HepG2 (cell line): ENCODE data around the gene MYO5A. TPM values are rescaled to one million over a fixed set of nuclear protein-coding genes. Genes with fewer than 3 reads are reported as not detected.
A peak's percentile ranks its signal among the peaks of the same experiment; 100 is the strongest.

Source experiments
- ATAC-seq: fragments of 200-7000 bp; cut with Tn5 transposase; 3 replicates; pipeline ENCODE4 v1.9.1; 2020; ENCODE audit warnings: mild to moderate bottlenecking, moderate library complexity
- BruUV-seq: library from RNA; stranded (reverse); fragments of 400-500 nt; replicated peaks from 2 replicates; lab custom pipeline; 2021; lab: Mats Ljungman, UMichigan
- CTCF ChIA-PET: fragments of 300-600 bp; formaldehyde crosslinking; extraction: SDS; loops from one replicate; lab custom pipeline; 2021; ENCODE audit warnings: low total read pairs, inconsistent platforms, low intra/inter-chr PET ratio; lab: Yijun Ruan, JAX
- POLR2A ChIA-PET: fragments of 350-600 bp; sonication (Branson Sonifier 250); formaldehyde crosslinking; loops from one replicate; lab custom pipeline; 2020; ENCODE audit warnings: antibody characterized with exemption, inconsistent platforms; lab: Yijun Ruan, JAX
- DNase-seq: peaks from one replicate; pipeline ENCODE4 v3.0.0-alpha.2; 2015; ENCODE audit warnings: low spot score
- FAIRE-seq: peaks from 3 replicates; lab custom pipeline; 2011; peaks lifted over from hg19 to GRCh38; lab: Jason Lieb, UNC
- H2AFZ ChIP-seq: one replicate; pipeline ENCODE4 v1.6.1; 2011; ENCODE audit warnings: low read length, inconsistent platforms
- H3K27ac ChIP-seq: fragments of 300-600 bp; 3 replicates; pipeline ENCODE4 v1.8.0; 2011; ENCODE audit warnings: mixed run types, mild to moderate bottlenecking, mixed read lengths, low read length, inconsistent platforms; ENCODE audit not compliant: insufficient read depth; ENCODE audit errors: extremely low read length
- H3K27me3 ChIP-seq, 2 experiments: fragments of 200-600 bp in 1 of 2; 2 replicates in 1 of 2; 3 replicates in 1 of 2; pipeline versions ENCODE4 v1.6.0 to v1.8.0; 2011; ENCODE audit warnings: low read length in 2 of 2, mild to moderate bottlenecking in 2 of 2, moderate library complexity in 2 of 2, inconsistent platforms in 1 of 2; ENCODE audit not compliant: insufficient read depth in 2 of 2, control insufficient read depth in 1 of 2
- H3K36me3 ChIP-seq, 2 experiments: fragments of 200-600 bp in 1 of 2; replicated peaks in 1 of 2; 2 replicates in 1 of 2; 3 replicates in 1 of 2; pipeline versions ENCODE4 v1.5.1 to v1.8.0; 2011; ENCODE audit warnings: low read length in 2 of 2, inconsistent platforms in 1 of 2; ENCODE audit not compliant: insufficient read depth in 2 of 2, control insufficient read depth in 1 of 2
- H3K4me1 ChIP-seq: 2 replicates; pipeline ENCODE4 v1.5.1; 2012; ENCODE audit warnings: low read length, inconsistent platforms; ENCODE audit not compliant: insufficient read depth
- H3K4me2 ChIP-seq: 2 replicates; pipeline ENCODE4 v1.6.0; 2011; ENCODE audit warnings: low read depth, low read length, inconsistent platforms
- H3K4me3 ChIP-seq, 3 experiments: fragments of 200-600 bp in 1 of 3; sonication (generic), shearing (Covaris generic) in 1 of 3; replicated peaks in 1 of 3; 2 replicates each; pipeline ENCODE4 v1.5.1; 2011 to 2016; ENCODE audit warnings: low read length in 3 of 3, inconsistent platforms in 2 of 3, low read depth in 2 of 3, mild to moderate bottlenecking in 2 of 3, control low read depth in 1 of 3, mixed read lengths in 1 of 3; ENCODE audit not compliant: insufficient read depth in 1 of 3
- H3K79me2 ChIP-seq: one replicate; pipeline ENCODE4 v1.6.1; 2011; ENCODE audit warnings: low read length, inconsistent platforms; ENCODE audit not compliant: insufficient read depth
- H3K9ac ChIP-seq: 2 replicates; pipeline ENCODE4 v1.6.0; 2011; ENCODE audit warnings: mild to moderate bottlenecking, low read depth, low read length, inconsistent platforms; ENCODE audit not compliant: insufficient read depth
- H3K9me3 ChIP-seq: 2 replicates; pipeline ENCODE4 v1.5.1; 2012; ENCODE audit warnings: mild to moderate bottlenecking, low read length
- H4K20me1 ChIP-seq: 2 replicates; pipeline ENCODE4 v1.6.0; 2011; ENCODE audit warnings: inconsistent platforms, mild to moderate bottlenecking, low read length, moderate library complexity; ENCODE audit not compliant: insufficient read depth
- DNMT3B ChIP-seq: conservative IDR thresholded peaks from 2 replicates; pipeline ENCODE4 v1.6.1; 2016; ENCODE audit warnings: missing biosample characterization, control low read depth
- GPN1 ChIP-seq: sonication (generic); formaldehyde crosslinking; IDR thresholded peaks from 2 replicates; pipeline ENCODE4 v1.5.1; 2020; ENCODE audit warnings: missing genetic modification reagents, borderline replicate concordance
- HDAC1 ChIP-seq: sonication (generic); formaldehyde crosslinking; IDR thresholded peaks from 2 replicates; pipeline ENCODE4 v1.5.1; 2020; ENCODE audit warnings: mild to moderate bottlenecking, missing genetic modification reagents
- MIER2 ChIP-seq: IDR thresholded peaks from 2 replicates; pipeline ENCODE4 v1.6.1; 2016; ENCODE audit warnings: missing biosample characterization, missing genetic modification reagents
- MXD4 ChIP-seq: IDR thresholded peaks from 2 replicates; pipeline ENCODE4 v1.6.1; 2016; ENCODE audit warnings: mild to moderate bottlenecking, missing biosample characterization, missing genetic modification reagents
- PRDM4 ChIP-seq: sonication (generic); formaldehyde crosslinking; IDR thresholded peaks from 2 replicates; pipeline ENCODE4 v1.9.0; 2021; ENCODE audit warnings: missing genetic modification reagents, borderline replicate concordance
- REL ChIP-seq: sonication (generic); formaldehyde crosslinking; conservative IDR thresholded peaks from 2 replicates; pipeline ENCODE4 v1.8.0; 2022; ENCODE audit warnings: mild to moderate bottlenecking, missing genetic modification reagents, moderate library complexity
- SALL2 ChIP-seq: sonication (generic); formaldehyde crosslinking; IDR thresholded peaks from 2 replicates; pipeline ENCODE4 v1.8.1; 2023; ENCODE audit warnings: mild to moderate bottlenecking, missing genetic modification reagents, inconsistent platforms
- TFE3 ChIP-seq: IDR thresholded peaks from 2 replicates; pipeline ENCODE4 v1.6.1; 2016
- TP53 ChIP-seq: sonication (generic); formaldehyde crosslinking; conservative IDR thresholded peaks from 2 replicates; pipeline ENCODE4 v1.4.0; 2020; ENCODE audit warnings: missing genetic modification reagents
- U2AF1 ChIP-seq: fragments of 200-400 bp; formaldehyde crosslinking; optimal IDR thresholded peaks from 2 replicates; pipeline ENCODE3; 2017; ENCODE audit warnings: mild to moderate bottlenecking, low read depth, low read length
- ZKSCAN8 ChIP-seq: IDR thresholded peaks from 2 replicates; pipeline ENCODE4 v1.6.1; 2016; ENCODE audit warnings: borderline replicate concordance, missing genetic modification reagents, missing compliant biosample characterization
- ZNF251 ChIP-seq: sonication (generic); formaldehyde crosslinking; IDR thresholded peaks from 2 replicates; pipeline ENCODE4 v1.9.0; 2021; ENCODE audit warnings: mild to moderate bottlenecking, missing genetic modification reagents
- ZNF34 ChIP-seq: sonication (generic); formaldehyde crosslinking; IDR thresholded peaks from 2 replicates; pipeline ENCODE4 v1.4.0; 2020; ENCODE audit warnings: mild to moderate bottlenecking, missing genetic modification reagents, borderline replicate concordance
- ZNF510 ChIP-seq: sonication (generic); formaldehyde crosslinking; IDR thresholded peaks from 2 replicates; pipeline ENCODE4 v1.4.0; 2020; ENCODE audit warnings: low read depth, mild to moderate bottlenecking, missing genetic modification reagents
- ZNF576 ChIP-seq: sonication (generic); formaldehyde crosslinking; IDR thresholded peaks from 2 replicates; pipeline ENCODE4 v1.4.0; 2020; ENCODE audit warnings: mild to moderate bottlenecking, missing genetic modification reagents
- ZNF580 ChIP-seq: IDR thresholded peaks from 2 replicates; pipeline ENCODE4 v1.6.1; 2016; ENCODE audit warnings: low read depth, borderline replicate concordance
- ZNF792 ChIP-seq: IDR thresholded peaks from 2 replicates; pipeline ENCODE4 v1.6.1; 2016
- ZNF891 ChIP-seq: sonication (generic); formaldehyde crosslinking; IDR thresholded peaks from 2 replicates; pipeline ENCODE4 v1.5.0; 2020; ENCODE audit warnings: mild to moderate bottlenecking, missing genetic modification reagents
- WGBS: methylation state at CpG from one replicate; pipeline ENCODE4 v1.1.6; 2017; ENCODE audit warnings: low lambda C conversion rate; 5-methylcytosine and 5-hydroxymethylcytosine counted together
- in situ Hi-C: cut with HindIII; loops from 2 replicates; pipeline ENCODE4 v1.10.0; 2017; ENCODE audit warnings: low pct_unique_long_range_greater_than_20kb; ENCODE audit not compliant: extremely low pct_ligation_motif_present
- intact Hi-C: fragments of 100-400 bp; cut with micrococcal nuclease; formaldehyde crosslinking; loops from one replicate; pipeline ENCODE4 v1.10.0; 2022; ENCODE audit not compliant: unreplicated experiment
- polyA plus RNA-seq, 8 experiments: library from polyadenylated mRNA; depleted of rRNA in 3 of 8; stranded (reverse) in 7 of 8; unstranded in 1 of 8; fragments of >200 nt; fragmentation: Illumina TruSeq in 4 of 8; extraction: Trizol in 4 of 8; gene quantifications; 2 replicates each; pipeline versions ENCODE4 v1.2.1 to v1.2.3, GENCODE V29; 2011 to 2016; ENCODE audit warnings: low read depth in 4 of 8, missing spikeins in 1 of 8, mixed read lengths in 1 of 8; ENCODE audit not compliant: insufficient read depth in 1 of 8
- total RNA-seq, 5 experiments: library from RNA; depleted of rRNA; stranded (reverse); fragments of >200 nt; fragmentation: Illumina TruSeq; extraction: Trizol; gene quantifications; 2 replicates each; pipeline ENCODE4 v1.2.3, GENCODE V29; 2016; ENCODE audit warnings: low read depth in 1 of 5

The MYO5A gene
- total and polyA plus RNA-seq, 2 of the 13 experiments (the other 11 are each of a cell fraction or from before 2014, with no cell fraction given), result 2.8 to 4.8 TPM

GRCh38 chr15:52568601-52569585 is 40.2 kb upstream of the MYO5A start, which contains the start of gene ARPP19:
Gene ARPP19, minus strand, starts transcription at chr15:52569030. Its CDS starts 138 bp downstream, at chr15:52568892.
- in situ Hi-C loops (no loop called here), intact Hi-C loops (loop anchor here (2.0 to 5.0 kb wide), 3 partner anchors 110 to 312 kb away; partner anchors contain the start of gene ATOSA)
- FAIRE-seq, result peak; percentile 84
- no peaks in the 10 kb centered on the region; a peak in 1 of 5 replicates for H3K27me3 ChIP-seq
- peak; percentile 94 for DNase-seq
- peak within 1 kb of the TSS; percentile 87 for H3K27ac ChIP-seq
- 9% methylated on average over 48 of the region's 82 CpGs for WGBS
- peaks cover 34% of the 10 kb centered on the region for H4K20me1 ChIP-seq
- BruUV-seq, result no TSS peak
- H3K4me3 ChIP-seq, result peak within 1 kb of the TSS; percentile 64 to 83 (median 80)
- peak within 1 kb of the TSS; percentile 94 for H3K9ac ChIP-seq
- ChIA-PET POLR2A (interaction anchor here (0.5 to 1.6 kb wide), 4 partner anchors 40 to 312 kb away, joined by 3 to 4 read pairs (median 4); partner anchors contain the start of gene MYO5A), CTCF (no interaction called here)
- H3K36me3 ChIP-seq, result peaks cover 0 to 3% of the 10 kb centered on the region in 2 experiments; a peak in 1 of 5 replicates
- H3K4me1 ChIP-seq, result peaks cover 47% of the 10 kb centered on the region
- H3K9me3 ChIP-seq, result no peaks in the 10 kb centered on the region
- H2AFZ ChIP-seq, result peak within 1 kb of the TSS; percentile 94
- ATAC-seq, result peak; percentile 93
- H3K4me2 ChIP-seq, result peak within 1 kb of the TSS; percentile 88
- H3K79me2 ChIP-seq, result peaks cover 47% of the 10 kb centered on the region
- TF ChIP-seq REL (CRISPR knock-in tag) (peak; percentile 72; the same call in 1 of the 2 replicates), MXD4 (CRISPR knock-in tag) (peak; percentile 60; the same call in 1 of the 2 replicates), ZNF580 (CRISPR knock-in tag) (peak; percentile 84; the same call in 1 of the 2 replicates), TP53 (CRISPR knock-in tag) (peak; percentile 82; the same call in 1 of the 2 replicates), ZNF576 (CRISPR knock-in tag) (no peak), ZNF792 (CRISPR knock-in tag) (peak; percentile 83), SALL2 (CRISPR knock-in tag) (peak; percentile 88; the same call in 1 of the 2 replicates), U2AF1 (no peak), ZNF34 (CRISPR knock-in tag) (no peak), ZNF891 (CRISPR knock-in tag) (peak; percentile 25; the same call in 1 of the 2 replicates), MIER2 (peak; percentile 78), DNMT3B (CRISPR knock-in tag) (no peak), ZNF251 (CRISPR knock-in tag) (no peak), TFE3 (peak; percentile 66; the same call in 1 of the 2 replicates), PRDM4 (CRISPR knock-in tag) (no peak), HDAC1 (peak; percentile 69), GPN1 (CRISPR knock-in tag) (no peak), ZKSCAN8 (CRISPR knock-in tag) (0 out of 2 replicates have a peak, but pooled peaks have one; percentile 67), ZNF510 (CRISPR knock-in tag) (no peak)
